ENCODE results near the gene DAPK1. TPM values are rescaled to one million over a fixed set of nuclear protein-coding genes. Genes with fewer than 3 reads are reported as not detected.

DAPK1 gene
- total and polyA plus RNA-seq, 10 of the 15 experiments (the other 5 are each of a cell fraction or from before 2014, with no cell fraction given), result 8.2 to 94.7 (median 51.6) TPM

DNA sequence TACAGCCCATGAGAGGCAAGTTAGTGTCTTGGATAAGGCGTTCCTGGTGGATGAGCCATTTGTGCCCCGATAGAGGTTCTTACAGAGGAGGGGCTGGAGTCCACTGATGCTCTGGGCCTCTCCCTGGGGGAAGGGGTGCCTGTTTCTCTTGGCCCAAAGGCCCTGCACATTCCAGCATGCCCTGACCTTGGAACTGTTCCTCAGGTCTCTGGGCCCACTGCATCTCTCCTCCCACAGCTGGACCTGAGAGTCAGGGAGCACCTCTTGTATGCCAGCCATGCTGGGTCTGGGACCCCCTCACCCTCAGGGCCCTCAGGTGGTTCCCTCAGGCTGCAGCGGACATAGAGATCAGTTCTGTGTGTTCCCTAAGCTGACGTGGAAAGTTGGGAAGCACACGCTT is 26.4 kb downstream of the DAPK1 start:
- Histone ChIP-seq H4K20me1 (ENCODE audit: control insufficient read depth, insufficient read depth) (no peaks in the 10 kb centered on the region), H3K4me2 (ENCODE audit: control insufficient read depth, insufficient read depth) (no peak overlapping the region), H3K9ac (ENCODE audit: control insufficient read depth, insufficient read depth, low read length) (no peak overlapping the region), H3K9me3 (replicated peaks; ENCODE audit: control insufficient read depth, insufficient read depth, low read length) (no peaks in the 10 kb centered on the region), H3K36me3 (ENCODE audit: control insufficient read depth in 2 of 2, insufficient read depth in 2 of 2, low read length in 1 of 2) (peaks cover 1 to 5% of the 10 kb centered on the region in 2 experiments; a peak in 3 of 4 replicates), H3K4me3 (no peak overlapping the region), H3K27ac (ENCODE audit: control insufficient read depth, insufficient read depth) (no peak overlapping the region), H3K27me3 (replicated peaks in 1 of 2; ENCODE audit: control insufficient read depth in 2 of 2, insufficient read depth in 2 of 2, low read length in 1 of 2) (no peaks in the 10 kb centered on the region), H3K79me2 (ENCODE audit: control insufficient read depth, insufficient read depth, low read length) (no peaks in the 10 kb centered on the region; the same call in none of the 2 replicates), H2AFZ (ENCODE audit: control insufficient read depth, low read depth, low read length) (no peak overlapping the region), H3K4me1 (ENCODE audit: control insufficient read depth, insufficient read depth, low read length) (peaks cover 6% of the 10 kb centered on the region)
- intact Hi-C loops (cut with micrococcal nuclease; ENCODE audit: unreplicated experiment) (no loop called here), in situ Hi-C loops (cut with MboI) (no loop called here)
- SMC1A ChIA-PET (ENCODE audit: uncharacterized antibody, unreplicated experiment), result interaction anchor here (1.0 kb wide), 2 partner anchors 8 to 12 kb away, joined by 3 read pairs; no protein-coding TSS in a partner anchor
- DNase-seq (ENCODE audit: low read depth, low spot score), result no peak
- no peak for TF ChIP-seq SREBF2 (IDR thresholded peaks at IDR 0.05; ENCODE audit: low read length)
- no peak for TF ChIP-seq SUPT20H (IDR thresholded peaks at IDR 0.05; ENCODE audit: borderline replicate concordance, control insufficient read depth, low read depth, low read length)
- TF ChIP-seq WRNIP1 (IDR thresholded peaks at IDR 0.05; ENCODE audit: borderline replicate concordance, low read depth, low read length), result no peak
- TF ChIP-seq PML (IDR thresholded peaks at IDR 0.05; ENCODE audit: low read length), result no peak
- ATAC-seq, result no peak
- FAIRE-seq, result no peak
- POLR2A ChIA-PET, result no interaction called here
- WGBS (ENCODE audit: insufficient coverage, insufficient replicate concordance, low lambda C conversion rate, missing lambda C conversion rate), result 52% methylated on average over 5 of the region's 5 CpGs
- CTCF ChIA-PET, result no interaction called here
- RAD21 ChIA-PET (ENCODE audit: unreplicated experiment), result no interaction called here
- no TSS peak for BruUV-seq (replicated peaks)

- no peaks in the 10 kb centered on the region for H3K9me3 ChIP-seq (replicated peaks; ENCODE audit: control insufficient read depth, insufficient read depth, low read length)
- 66% methylated on average over 9 of the region's 9 CpGs for WGBS (ENCODE audit: insufficient coverage, insufficient replicate concordance, low lambda C conversion rate, missing lambda C conversion rate)
Observed at GRCh38 chr9:87525546-87526303, 28.1 kb downstream of the DAPK1 start.

More at GRCh38 chr9:87525546-87526303, 28.1 kb downstream of the DAPK1 start:
- ChIA-PET SMC1A (ENCODE audit: uncharacterized antibody, unreplicated experiment) (no interaction called here), POLR2A (no interaction called here), RAD21 (ENCODE audit: unreplicated experiment) (no interaction called here), CTCF (interaction anchor here (1.2 kb wide), 1 partner anchor 1323 kb away, joined by 3 read pairs; no protein-coding TSS in a partner anchor)
- Histone ChIP-seq H3K4me3 (no peak overlapping the region), H3K4me1 (ENCODE audit: control insufficient read depth, insufficient read depth, low read length) (peaks cover 7% of the 10 kb centered on the region), H3K27ac (ENCODE audit: control insufficient read depth, insufficient read depth) (no peak overlapping the region), H4K20me1 (ENCODE audit: control insufficient read depth, insufficient read depth) (no peaks in the 10 kb centered on the region), H2AFZ (ENCODE audit: control insufficient read depth, low read depth, low read length) (no peak overlapping the region), H3K79me2 (ENCODE audit: control insufficient read depth, insufficient read depth, low read length) (peaks cover 3% of the 10 kb centered on the region), H3K27me3 (replicated peaks in 1 of 2; ENCODE audit: control insufficient read depth in 2 of 2, insufficient read depth in 2 of 2, low read length in 1 of 2) (no peaks in the 10 kb centered on the region), H3K4me2 (ENCODE audit: control insufficient read depth, insufficient read depth) (no peak overlapping the region), H3K36me3 (ENCODE audit: control insufficient read depth in 2 of 2, insufficient read depth in 2 of 2, low read length in 1 of 2) (peaks cover 1 to 5% of the 10 kb centered on the region in 2 experiments; a peak in 3 of 4 replicates), H3K9ac (ENCODE audit: control insufficient read depth, insufficient read depth, low read length) (no peak overlapping the region)
- FAIRE-seq (no peak), ATAC-seq (no peak), DNase-seq (ENCODE audit: low read depth, low spot score) (no peak)
- in situ Hi-C loops (cut with MboI) (no loop called here), intact Hi-C loops (cut with micrococcal nuclease; ENCODE audit: unreplicated experiment) (no loop called here)
- no TSS peak for BruUV-seq (replicated peaks)
- no peak for TF ChIP-seq BRCA1 (IDR thresholded peaks at IDR 0.05; ENCODE audit: low read depth, low read length)
- TF ChIP-seq EED (IDR thresholded peaks at IDR 0.05; ENCODE audit: low read depth), result no peak
